Fibroblast of upper back skin (primary cell): Measurements from ENCODE around the gene TM2D3.

ENCODE experiments used
- DNase-seq: peaks from one replicate; pipeline ENCODE4 v3.0.0-alpha.2; 2013

The TM2D3 gene, protein sequence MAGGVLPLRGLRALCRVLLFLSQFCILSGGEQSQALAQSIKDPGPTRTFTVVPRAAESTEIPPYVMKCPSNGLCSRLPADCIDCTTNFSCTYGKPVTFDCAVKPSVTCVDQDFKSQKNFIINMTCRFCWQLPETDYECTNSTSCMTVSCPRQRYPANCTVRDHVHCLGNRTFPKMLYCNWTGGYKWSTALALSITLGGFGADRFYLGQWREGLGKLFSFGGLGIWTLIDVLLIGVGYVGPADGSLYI

DNA sequence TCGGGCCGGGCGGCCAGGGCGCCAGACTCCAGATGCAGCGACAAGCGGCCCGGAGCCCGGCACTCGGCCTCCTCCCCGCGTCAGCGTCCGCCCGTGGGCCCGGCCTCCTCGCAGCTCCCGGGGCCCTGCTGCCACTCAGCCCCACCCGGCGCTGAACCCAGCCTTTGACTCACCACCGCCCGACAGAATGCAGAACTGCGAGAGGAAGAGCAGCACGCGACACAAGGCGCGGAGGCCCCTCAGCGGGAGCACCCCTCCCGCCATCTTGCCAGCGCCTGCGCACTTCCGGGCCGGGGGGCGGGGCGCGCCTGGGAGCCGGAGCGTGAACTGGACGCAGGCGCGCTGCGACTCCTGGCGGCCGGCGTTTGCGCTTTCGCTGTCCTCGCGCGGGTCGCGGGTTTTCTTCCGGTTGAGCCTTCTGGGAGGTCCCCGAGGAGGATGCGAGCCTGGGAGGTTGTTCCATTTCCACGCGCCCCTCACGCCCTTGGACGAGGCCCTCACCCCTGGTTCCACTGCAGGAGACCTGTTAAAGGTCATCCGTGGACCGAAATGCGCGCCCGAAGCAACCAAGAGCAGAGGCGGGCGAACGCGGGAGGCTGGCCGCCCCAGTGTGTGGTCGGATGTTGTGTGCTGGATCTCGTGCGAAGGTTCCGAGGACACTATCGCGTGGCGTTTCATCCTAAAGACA is at the start of gene TM2D3:
TSS of gene TM2D3 (minus strand) at position 284 of the 688 bp plus-strand sequence. CDS start at position 264, 20 bp downstream.
- DNase-seq, result peak; percentile 88

DNA sequence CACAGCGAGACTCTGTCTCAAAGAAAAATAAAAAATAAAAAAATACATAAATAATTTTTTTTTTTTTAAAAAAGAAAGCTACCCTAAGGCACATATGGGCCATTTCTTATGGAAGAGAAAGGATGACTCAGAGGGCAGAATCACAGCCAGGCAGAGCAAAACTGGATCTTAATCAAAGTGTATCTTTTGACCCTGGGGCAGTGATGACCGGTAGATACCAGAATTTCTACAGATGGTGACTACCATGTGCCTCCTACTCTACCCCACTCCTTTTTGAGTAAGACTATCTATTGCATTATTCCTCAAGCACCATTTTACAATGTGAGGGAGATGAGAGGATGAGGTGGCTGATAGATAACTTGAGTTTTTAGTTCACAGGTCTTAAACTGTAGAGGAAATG is 46.1 kb upstream of the TM2D3 start:
- DNase-seq, result no peak

DNA sequence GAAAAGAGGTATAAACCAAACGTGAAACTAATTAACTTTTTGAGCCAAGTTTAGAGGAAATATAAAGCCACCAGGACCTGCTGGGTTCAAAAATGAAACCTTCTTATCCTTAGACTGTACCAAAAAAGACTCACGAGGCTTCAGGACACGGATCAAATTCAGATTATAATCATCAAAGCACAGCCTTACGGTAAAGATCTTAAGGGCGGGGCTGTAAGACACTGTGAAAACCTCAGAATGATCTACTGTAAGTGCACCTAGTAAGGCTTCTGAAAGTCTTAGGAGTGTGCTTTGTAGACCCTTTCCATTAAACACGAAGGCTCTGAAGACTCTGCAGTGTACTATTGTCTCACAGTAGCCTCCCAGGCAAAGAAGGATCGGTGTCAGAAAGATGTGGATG is 45.3 kb upstream of the TM2D3 start:
- no peak for DNase-seq

DNA sequence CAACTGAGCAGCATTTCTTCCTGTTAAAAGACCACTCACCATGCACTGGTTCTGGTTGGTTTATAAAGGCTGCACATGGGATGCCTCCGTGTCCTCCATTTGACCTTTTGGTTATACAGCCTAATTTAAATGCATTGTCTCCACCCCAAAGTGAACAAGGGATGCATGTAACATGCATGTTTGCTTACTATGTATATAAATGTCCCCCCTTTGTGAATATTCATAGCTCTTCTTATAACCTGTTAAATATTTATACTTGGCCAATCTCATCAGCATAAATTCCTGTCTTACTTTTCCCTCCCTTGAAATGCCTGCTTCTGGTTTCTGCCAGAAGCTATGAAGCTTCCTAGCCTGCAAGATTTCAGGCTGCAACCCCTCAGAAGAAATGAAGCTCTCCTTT is 44.6 kb upstream of the TM2D3 start:
- no peak for DNase-seq

DNA sequence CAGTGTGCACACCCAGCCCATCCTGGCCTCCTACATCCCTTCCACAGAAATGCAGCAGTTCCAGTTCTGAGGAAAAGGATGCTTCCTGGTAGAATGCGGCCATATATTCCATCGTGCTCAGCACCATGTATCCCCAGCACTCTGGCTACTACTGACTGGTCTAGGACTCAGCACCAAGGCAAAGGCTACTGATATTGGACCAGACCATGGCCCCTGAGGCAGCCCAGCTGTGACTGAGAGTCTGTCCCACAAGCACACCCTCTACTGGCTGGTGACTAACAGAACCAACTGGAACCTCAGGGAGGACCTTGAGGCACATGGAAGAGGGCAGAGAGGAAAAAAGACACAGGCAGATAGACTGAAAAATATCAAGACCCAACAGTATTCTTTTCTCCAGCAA is 42.1 kb upstream of the TM2D3 start:
- DNase-seq, result no peak

DNA sequence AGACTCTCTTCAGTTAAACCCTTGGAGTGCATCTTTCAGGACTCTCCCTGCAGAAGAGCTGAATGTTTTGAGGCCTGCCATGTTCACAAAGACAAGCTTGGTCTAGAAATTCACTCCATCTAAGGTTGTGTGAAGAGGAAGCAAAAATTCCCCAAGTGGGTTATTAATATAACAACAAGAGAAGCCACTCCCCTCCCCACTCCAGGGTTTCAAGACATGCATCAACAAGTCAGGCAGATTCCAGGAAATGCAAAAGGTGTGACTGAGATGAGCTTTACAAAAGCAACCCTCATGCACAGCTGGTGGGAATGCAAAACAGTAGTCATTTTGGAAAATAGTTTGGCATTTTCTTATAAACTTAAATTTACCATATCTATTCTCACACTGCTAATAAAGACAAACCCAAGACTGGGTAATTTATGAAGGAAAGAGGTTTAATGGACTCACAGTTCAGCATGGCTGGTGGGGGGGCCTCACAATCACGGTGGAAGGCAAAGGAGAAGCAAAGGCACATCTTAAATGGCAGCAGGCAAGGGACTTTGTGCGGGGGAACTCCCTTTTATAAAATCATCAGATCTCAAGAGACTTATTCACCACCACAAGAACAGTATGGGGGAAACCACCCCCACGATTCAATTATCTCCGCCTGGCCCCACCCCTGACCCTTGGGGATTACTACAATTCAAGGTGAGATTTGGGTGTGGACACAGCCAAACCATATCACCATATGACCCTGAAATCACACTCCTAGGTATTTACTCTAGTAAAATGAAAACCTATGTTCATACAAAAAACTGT is 40.8 kb upstream of the TM2D3 start:
- no peak for DNase-seq

DNA sequence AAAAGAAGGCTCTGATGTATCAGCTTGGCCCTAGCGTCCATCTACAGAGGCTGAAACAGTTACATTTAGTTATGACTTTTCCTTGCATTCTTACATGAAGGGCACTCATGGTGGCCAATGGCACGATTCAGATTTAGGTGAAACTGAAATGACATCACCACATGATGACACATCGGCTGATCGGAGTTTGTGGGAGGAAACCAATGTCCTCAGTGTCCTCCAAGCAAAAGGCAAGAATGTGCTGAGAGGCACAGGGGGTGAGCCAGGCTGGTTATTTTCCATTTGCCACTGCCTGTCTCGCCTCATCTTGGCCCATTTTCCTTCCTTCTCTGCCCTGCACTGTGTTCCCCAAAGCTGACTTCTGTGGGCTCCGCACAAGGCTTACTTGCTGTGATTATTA is 37.7 kb upstream of the TM2D3 start:
- peak; percentile 35 for DNase-seq

DNA sequence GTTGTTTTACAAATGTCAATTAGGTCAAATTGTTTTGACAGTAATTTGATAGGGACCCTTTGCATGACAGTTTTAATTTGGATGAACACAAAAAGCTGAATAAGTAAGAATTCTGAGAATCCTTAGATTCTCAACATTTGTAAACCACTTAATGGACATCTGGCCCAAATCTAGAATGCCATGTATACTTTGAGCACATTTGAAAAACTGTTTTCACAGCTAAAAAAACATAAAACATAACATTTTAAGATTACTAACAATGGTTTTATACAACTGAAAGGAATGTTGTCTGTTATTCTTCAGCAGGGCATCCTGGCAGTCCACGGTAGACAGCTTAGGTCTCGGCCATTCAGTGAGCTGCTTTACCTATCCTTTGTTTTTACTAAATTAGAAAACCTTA is 34.5 kb upstream of the TM2D3 start:
- no peak for DNase-seq

DNA sequence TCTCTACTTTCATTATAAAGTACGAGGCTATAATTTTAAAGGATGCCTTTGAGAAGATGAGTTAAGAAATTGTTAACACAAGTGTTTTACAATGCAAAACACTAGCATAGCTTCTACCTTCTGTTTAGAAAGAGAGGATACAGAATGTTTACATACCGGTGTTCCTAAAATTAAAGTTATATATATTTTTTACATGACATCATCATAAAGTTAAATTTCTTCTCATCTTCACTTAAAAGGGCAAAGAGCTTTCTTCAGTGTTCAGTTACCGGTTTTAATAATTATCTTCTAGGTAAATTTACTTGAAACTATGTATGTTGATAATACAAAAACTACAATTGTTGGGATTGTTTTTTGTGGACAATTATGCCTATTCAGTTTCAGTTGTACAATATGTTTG is 32.7 kb upstream of the TM2D3 start:
- no peak for DNase-seq

DNA sequence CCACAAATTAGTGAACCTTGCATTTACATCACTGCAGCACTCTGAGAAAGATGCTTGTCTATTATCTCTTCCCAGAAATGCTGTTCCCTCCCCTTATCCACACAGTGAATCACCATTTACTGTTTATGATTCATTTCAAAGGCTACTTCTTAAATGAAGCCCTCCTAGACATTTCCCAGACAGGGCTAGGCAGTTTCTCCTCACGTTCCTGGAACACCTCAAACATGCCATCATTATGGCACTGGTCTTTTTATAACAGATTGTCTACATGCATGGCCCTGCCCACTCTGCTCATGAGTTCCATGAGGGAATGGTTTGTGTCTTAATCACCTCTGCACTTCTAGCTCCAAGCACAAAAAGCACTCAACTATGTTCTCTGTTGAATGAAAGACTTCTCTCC is 32.2 kb upstream of the TM2D3 start:
- DNase-seq, result peak; percentile 77

DNA sequence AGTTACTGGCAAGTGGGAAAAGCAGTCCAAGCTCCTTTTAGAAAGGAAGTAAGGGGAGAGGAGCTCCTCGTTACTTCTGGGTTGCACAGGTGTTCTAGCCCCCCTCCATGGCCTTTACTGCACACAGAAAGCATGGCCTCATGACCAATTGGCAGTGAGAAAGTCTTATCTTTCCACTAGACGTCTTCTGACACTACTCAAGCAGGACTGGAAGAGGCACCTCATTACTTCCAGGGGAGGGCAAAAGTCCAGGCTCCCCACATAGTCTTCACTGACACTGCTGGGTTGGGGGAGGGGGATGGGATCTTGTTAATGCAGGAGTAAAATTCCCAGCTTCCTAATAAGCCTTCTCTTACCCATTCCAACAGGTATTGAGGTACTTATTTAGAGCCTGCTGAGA is 27.6 kb upstream of the TM2D3 start:
- DNase-seq, result no peak

DNA sequence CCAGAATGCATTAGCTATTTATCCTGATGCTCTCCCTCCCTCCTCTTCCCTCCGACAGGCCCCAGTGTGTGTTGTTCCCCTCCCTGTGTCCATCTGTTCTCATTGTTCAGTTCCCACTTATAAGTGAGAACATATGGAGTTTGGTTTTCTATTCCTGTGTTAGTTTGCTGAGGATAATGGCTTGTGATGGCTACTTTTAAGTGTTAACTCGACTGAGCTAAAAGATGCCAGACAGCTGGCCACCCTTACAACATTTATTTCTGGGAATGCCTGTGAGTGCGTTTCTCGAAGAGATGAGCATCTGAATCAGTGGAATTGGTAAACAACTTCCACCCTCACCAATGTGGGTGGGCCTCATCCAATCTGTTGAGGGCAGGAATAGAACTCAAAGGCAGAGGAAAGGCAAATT is 24.7 kb upstream of the TM2D3 start:
- DNase-seq, result peak; percentile 57

DNA sequence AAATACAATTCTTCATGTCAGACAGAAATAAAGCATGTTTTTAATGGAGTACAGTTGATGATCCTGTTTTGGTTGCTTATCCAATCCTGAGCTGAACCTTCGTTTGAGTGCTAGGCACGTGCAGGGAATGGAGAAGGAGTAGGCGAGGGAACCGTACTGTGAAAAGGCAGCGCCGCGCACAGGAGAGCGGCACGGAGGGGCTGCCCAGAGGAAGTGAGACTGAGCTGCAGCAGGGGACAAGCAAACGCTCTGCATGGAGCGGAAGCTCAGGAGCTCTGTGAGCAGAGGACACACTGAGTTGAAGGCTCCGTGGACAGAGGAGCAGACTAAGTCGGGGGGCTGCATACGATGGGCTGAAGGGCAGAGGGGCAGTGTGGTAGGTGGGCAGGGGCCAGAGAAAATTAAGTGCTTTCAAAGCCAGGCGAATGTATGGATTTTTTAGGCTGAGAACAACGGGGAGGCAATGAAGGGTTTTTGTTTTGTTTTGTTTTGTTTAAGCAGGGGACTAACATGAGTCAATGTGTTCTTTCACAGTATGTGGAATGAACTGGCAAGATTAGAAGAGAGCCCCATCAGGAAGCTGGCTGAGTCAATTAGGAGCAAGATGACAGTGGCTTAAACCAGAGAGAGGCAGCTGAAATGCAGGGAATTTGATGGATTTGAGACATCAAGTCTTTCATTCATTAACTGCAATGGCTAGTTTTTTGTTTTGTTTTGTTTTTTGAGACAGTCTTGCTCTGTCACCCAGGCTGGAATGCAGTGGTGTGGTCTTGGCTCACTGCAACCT is 23.8 kb upstream of the TM2D3 start:
- DNase-seq, result peak; percentile 67

DNA sequence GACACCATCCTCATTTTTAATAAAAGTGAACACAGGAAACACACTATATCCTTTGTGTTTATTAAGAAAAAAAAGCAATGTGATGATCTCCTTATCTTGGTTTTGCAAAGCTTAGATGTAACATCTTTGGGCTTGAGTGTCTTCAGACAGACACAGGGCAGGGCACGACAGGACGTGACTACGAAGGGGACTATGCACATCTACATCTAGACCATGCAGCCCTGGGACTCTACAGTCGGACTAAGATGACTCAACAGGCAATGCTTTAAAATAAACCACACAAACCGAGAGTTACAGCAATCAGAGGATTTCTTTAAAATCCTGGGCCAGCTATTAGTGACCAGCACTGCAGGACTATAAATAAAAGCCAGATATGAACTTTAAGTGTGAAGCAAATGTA is 22.8 kb upstream of the TM2D3 start:
- peak; percentile 88 for DNase-seq

DNA sequence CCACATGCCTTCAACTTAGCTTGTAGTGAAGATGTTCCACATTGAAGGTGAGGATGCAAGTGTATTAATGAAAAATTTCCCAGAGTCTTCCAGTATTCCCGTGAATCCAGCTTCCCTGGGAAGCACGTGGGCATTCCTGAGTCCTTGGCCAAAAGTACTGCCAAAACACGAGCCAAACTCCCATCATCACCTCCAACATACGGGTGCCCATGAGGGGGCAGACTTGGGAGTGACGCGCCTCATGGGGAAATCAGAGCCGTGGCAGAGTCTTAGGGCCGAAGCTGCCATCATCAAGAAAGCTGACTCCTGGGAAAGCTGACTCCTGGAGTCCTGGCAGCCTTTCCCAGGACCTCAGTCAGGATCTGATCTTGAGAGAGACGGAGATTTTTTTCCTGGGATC is 20.1 kb upstream of the TM2D3 start:
- DNase-seq, result no peak

DNA sequence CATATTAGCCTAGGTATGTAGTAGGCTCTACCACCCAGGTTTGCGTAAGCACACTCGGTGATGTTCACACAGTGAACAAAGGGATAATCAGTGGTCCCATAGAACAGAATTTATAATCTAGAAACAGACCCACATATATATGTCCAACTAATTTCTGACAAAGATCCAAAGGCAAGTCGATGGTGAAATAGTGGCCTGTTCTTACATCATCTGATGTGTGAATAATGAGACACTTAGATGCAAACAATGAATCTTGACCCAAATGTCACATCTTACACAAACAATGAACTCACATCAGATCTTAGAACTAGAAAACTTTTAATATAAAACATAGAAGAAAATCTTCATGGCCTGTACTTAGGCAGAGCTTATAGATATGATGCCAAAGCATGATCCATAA is 17.6 kb upstream of the TM2D3 start:
- DNase-seq, result peak; percentile 10

DNA sequence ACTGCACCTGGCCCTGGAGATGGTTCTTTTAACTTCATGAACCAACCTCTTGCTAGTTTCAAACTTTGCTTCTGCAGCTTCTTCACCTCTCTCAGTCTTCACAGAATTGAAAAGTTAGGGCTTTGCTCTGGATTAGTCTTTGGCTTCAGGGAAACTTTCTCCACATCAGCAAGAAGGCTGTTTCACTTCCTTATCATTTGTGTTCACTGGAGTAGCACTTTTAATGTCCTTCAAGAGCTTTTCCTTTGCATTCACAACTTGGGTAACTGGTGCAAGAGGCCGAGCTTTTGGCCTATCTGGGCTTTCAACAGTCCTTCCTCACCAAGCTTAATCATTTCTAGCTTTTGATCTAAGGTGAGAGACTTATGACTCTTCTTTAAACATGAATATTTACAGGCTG is 15.7 kb upstream of the TM2D3 start:
- no peak for DNase-seq

DNA sequence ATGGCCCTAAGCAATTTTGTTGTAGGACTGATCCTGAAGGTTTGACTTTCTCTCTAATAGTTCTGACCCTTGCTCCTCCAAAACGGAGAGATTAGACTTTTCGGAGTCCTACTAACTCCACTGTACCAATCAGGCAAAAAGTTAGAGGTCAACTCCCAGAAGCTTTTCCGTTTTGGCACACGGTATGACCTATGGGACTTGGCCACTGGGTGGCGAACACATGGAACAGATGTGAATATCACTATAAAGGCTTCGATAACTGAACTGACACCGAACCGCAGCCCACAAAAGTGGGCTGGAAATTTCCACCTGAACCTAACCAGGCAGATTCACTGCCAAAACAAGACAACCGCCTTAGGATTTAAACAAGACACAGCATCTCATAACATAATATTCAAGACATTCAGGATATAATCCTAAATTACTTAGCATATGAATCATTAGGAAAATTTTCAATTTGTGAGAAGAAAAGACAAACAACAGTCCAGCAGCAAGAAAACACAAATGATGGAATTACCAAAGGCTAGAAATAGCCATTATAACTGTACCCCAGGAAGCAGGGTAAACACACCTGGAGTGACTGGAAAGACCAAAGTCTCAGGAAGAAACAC is 12.2 kb upstream of the TM2D3 start:
- DNase-seq, result no peak

DNA sequence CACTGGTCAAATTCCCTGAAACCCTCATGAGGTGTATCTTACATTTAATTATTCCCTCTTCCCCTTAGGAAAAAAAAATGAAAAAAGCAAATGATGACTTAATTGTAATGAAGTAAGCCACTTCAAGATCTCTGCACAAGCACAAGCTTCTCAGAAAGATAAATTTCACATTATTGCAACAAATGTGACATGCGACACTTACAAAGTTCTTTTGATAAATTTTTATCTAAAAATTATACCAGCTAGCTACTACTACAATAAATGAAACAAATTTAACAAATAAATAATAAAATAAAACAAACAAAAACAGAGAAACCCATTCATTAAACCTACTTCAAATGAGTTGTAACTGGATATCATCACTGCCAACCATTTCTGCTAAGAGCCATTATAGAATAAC is 10.0 kb upstream of the TM2D3 start:
- DNase-seq, result no peak

DNA sequence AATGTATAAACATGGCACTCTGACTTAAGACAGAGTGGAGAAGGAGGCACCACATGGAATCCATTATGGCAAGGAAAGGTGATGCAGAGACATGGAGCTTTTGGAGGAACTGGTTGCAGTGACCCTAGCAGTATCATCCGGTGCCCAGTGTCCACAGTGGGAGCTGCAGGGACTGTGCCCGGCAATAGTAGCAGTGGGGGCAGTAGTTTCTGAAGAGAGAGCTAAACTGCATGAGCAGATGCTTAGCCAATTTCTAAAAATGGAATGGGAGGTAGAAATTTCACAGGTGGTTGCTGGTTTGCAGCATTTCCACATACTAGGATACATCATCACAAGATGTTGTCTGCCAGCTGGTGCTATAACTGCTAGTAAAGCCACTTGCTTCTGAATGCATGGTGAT is 7.8 kb upstream of the TM2D3 start:
- no peak for DNase-seq

DNA sequence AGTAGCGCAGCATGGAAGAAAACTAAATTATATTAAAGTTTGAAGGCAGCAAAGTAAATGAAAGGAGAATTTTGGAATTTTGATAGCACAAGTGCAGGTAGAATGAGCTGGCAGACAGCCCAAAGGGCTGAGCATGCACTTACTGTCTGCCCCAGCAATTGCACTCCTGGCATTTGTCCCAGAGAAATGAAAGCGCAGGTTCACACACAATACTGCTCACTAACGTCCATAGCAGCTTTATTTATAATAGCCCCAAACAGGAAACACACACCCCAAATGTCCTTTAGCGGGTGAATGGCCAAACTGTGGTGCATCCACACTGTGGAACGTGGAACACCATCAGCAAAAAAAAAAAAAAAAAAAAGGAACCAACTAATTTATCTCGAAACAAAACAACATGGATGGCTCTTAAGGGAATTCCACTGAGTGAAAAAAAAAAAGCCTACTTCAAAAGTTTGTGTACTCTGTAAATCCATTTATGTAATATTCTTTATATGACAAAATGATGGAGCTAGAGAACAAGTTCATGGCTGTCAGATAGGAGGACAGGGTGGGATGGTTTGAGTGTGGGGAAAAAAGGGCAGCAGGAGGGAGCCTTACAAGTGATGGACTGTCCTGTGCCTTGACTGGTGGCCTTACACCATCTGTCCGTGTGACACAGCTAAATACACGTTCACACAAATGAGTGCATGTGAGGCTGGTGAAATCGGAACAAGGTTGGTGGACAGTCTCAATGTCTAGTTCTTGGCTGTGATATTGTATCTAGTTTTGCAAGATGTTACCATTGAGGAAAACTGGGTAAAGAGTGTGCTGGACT is 6.0 kb upstream of the TM2D3 start:
- DNase-seq, result no peak

DNA sequence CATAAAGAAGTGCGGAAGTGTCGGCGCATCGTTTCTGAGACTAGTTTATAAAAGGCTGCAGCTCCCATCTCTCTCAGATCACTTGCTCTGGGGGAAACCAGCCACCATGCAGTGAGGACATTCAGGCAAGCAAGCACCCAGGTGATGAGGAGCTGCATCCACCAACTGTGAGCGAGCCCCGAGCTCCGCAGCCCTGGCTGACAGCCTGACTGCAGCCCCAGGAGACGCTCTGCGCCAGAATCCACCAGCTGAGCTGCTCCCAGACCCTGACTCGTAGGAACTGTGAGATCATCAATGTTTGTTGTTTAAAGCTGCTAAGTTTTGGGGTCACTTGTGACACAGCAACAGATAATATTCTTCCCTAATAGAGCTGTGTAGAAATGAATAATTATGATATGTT is 5.0 kb upstream of the TM2D3 start:
- DNase-seq, result no peak
